Neural progenitor cell (in vitro differentiated cells): ENCODE data around the gene PAK1. TPM values are rescaled to one million over a fixed set of nuclear protein-coding genes. Genes with fewer than 3 reads are reported as not detected.
"Not testable (repeated sequence)": the region's sequence is repeated elsewhere in the genome, so short reads cannot be mapped to it uniquely, and the experiment has no call there.

Experiments used
- DNase-seq: peaks from one replicate; pipeline ENCODE4 v3.0.0-alpha.2; 2016; ENCODE audit warnings: low spot score
- H2AFZ ChIP-seq: fragments of 200-600 bp; sonication (generic); replicated peaks from 2 replicates; pipeline ENCODE4 v1.6.1; 2016; ENCODE audit warnings: antibody characterized with exemption
- H3F3A ChIP-seq: fragments of 200-600 bp; sonication (generic); 2 replicates; pipeline ENCODE4 v1.6.1; 2016; ENCODE audit warnings: antibody characterized with exemption, low read depth
- H3K27ac ChIP-seq: fragments of 200-600 bp; sonication (generic); 2 replicates; pipeline ENCODE4 v1.5.1; 2016; ENCODE audit warnings: mild to moderate bottlenecking
- H3K27me3 ChIP-seq: fragments of 200-600 bp; sonication (generic); 2 replicates; pipeline ENCODE4 v1.6.1; 2016; ENCODE audit warnings: mild to moderate bottlenecking, moderate library complexity
- H3K36me3 ChIP-seq: fragments of 200-600 bp; sonication (generic); 2 replicates; pipeline ENCODE4 v1.5.1; 2016
- H3K4me1 ChIP-seq: fragments of 200-600 bp; sonication (generic); 2 replicates; pipeline ENCODE4 v1.6.1; 2016; ENCODE audit warnings: mixed run types
- H3K4me2 ChIP-seq: fragments of 200-600 bp; sonication (generic); 2 replicates; pipeline ENCODE4 v1.6.1; 2016
- H3K4me3 ChIP-seq: fragments of 200-600 bp; sonication (generic); 2 replicates; pipeline ENCODE4 v1.5.1; 2016
- H3K79me2 ChIP-seq: fragments of 200-600 bp; sonication (generic); 2 replicates; pipeline ENCODE4 v1.6.1; 2016; ENCODE audit warnings: low read depth
- H3K9ac ChIP-seq: fragments of 200-600 bp; sonication (generic); 2 replicates; pipeline ENCODE4 v1.6.1; 2016
- H3K9me3 ChIP-seq: fragments of 200-600 bp; sonication (generic); 2 replicates; pipeline ENCODE4 v1.5.1; 2016; ENCODE audit warnings: low read depth
- H4K20me1 ChIP-seq: fragments of 200-600 bp; sonication (generic); 2 replicates; pipeline ENCODE4 v1.6.1; 2016; ENCODE audit warnings: low read depth
- H3K27ac Mint-ChIP-seq: 3 replicates; pipeline ENCODE4 v1.8.0; 2021; ENCODE audit warnings: mixed read lengths
- H3K27me3 Mint-ChIP-seq: 2 replicates; pipeline ENCODE4 v1.8.0; 2022; ENCODE audit warnings: low read depth, mild to moderate bottlenecking, inconsistent platforms, moderate library complexity, mixed read lengths; ENCODE audit not compliant: insufficient read depth
- H3K36me3 Mint-ChIP-seq: 3 replicates; pipeline ENCODE4 v1.8.0; 2021; ENCODE audit warnings: mixed read lengths
- H3K4me1 Mint-ChIP-seq: 3 replicates; pipeline ENCODE4 v1.8.0; 2021; ENCODE audit warnings: mixed read lengths
- H3K4me3 Mint-ChIP-seq: 3 replicates; pipeline ENCODE4 v1.8.0; 2021; ENCODE audit warnings: mild to moderate bottlenecking, moderate library complexity, mixed read lengths
- H3K9me3 Mint-ChIP-seq: 3 replicates; pipeline ENCODE4 v1.8.0; 2020; ENCODE audit warnings: mixed read lengths
- CTCF ChIP-seq: fragments of 200-600 bp; sonication (generic); IDR thresholded peaks from 2 replicates; pipeline ENCODE4 v1.5.1; 2017; ENCODE audit warnings: antibody characterized with exemption, mild to moderate bottlenecking
- EZH2 ChIP-seq: fragments of 200-600 bp; sonication (generic); IDR thresholded peaks from 2 replicates; pipeline ENCODE4 v1.6.1; 2017; ENCODE audit warnings: antibody characterized with exemption, mild to moderate bottlenecking, moderate library complexity
- EZH2phosphoT487 ChIP-seq: fragments of 200-600 bp; sonication (generic); IDR thresholded peaks from 2 replicates; pipeline ENCODE4 v1.6.1; 2017; ENCODE audit warnings: antibody characterized with exemption
- total RNA-seq: library from RNA; depleted of rRNA; stranded (reverse); fragments of >200 nt; gene quantifications from 2 replicates; pipeline ENCODE4 v1.2.3, GENCODE V29; 2015; ENCODE audit warnings: low replicate concordance

PAK1 gene
- total RNA-seq, 1 donor from 2014 or later: 52.1 TPM

- no peak for DNase-seq
- no peaks in the 10 kb centered on the region for H3K79me2 ChIP-seq
- H3K27ac Mint-ChIP-seq: no peak overlapping the region
- H3K36me3 Mint-ChIP-seq: no peaks in the 10 kb centered on the region
- peaks cover 2% of the 10 kb centered on the region for H3K27me3 Mint-ChIP-seq
- TF ChIP-seq EZH2phosphoT487: no peak
- TF ChIP-seq CTCF: no peak
- TF ChIP-seq EZH2: no peak
- no peaks in the 10 kb centered on the region for H4K20me1 ChIP-seq
- no peaks in the 10 kb centered on the region for H3K36me3 ChIP-seq
- H3K4me1 Mint-ChIP-seq: no peaks in the 10 kb centered on the region
- H3K4me1 ChIP-seq: peaks cover 23% of the 10 kb centered on the region
- no peak overlapping the region for H3K4me3 ChIP-seq
- H3K4me2 ChIP-seq: no peak overlapping the region
- no peaks in the 10 kb centered on the region for H3K9me3 Mint-ChIP-seq
- no peaks in the 10 kb centered on the region for H3K27me3 ChIP-seq
- no peak overlapping the region for H3K27ac ChIP-seq
- no peak overlapping the region for H3K4me3 Mint-ChIP-seq
- no peaks in the 10 kb centered on the region for H3K9me3 ChIP-seq
- no peak overlapping the region for H3K9ac ChIP-seq
- no peaks in the 10 kb centered on the region for H3F3A ChIP-seq
- no peak overlapping the region for H2AFZ ChIP-seq
Measured at GRCh38 chr11:77300695-77301094, 173.2 kb downstream of the PAK1 start.

- H3K79me2 ChIP-seq, H3K27ac ChIP-seq, H3K27ac Mint-ChIP-seq: not testable (repeated sequence)
Measured at GRCh38 chr11:77300028-77300427, 173.9 kb downstream of the PAK1 start.

GRCh38 chr11:77299528-77299993, 174.3 kb downstream of the PAK1 start:
- Histone ChIP-seq H3K4me2 (no peak overlapping the region), H3K27ac (no peak overlapping the region), H3K36me3 (no peaks in the 10 kb centered on the region), H3K4me3 (no peak overlapping the region), H3K4me1 (peaks cover 23% of the 10 kb centered on the region), H3K9ac (no peak overlapping the region), H3K79me2 (no peaks in the 10 kb centered on the region), H4K20me1 (no peaks in the 10 kb centered on the region), H2AFZ (no peak overlapping the region), H3F3A (no peaks in the 10 kb centered on the region), H3K9me3 (no peaks in the 10 kb centered on the region), H3K27me3 (no peaks in the 10 kb centered on the region)
- no peak for DNase-seq
- Mint-ChIP-seq H3K27me3 (peaks cover 2% of the 10 kb centered on the region), H3K9me3 (no peaks in the 10 kb centered on the region), H3K36me3 (no peaks in the 10 kb centered on the region), H3K4me1 (no peaks in the 10 kb centered on the region), H3K4me3 (no peak overlapping the region), H3K27ac (no peak overlapping the region)
- no peak for TF ChIP-seq EZH2
- TF ChIP-seq EZH2phosphoT487: no peak
- TF ChIP-seq CTCF: no peak

More at GRCh38 chr11:77300028-77300427, 173.9 kb downstream of the PAK1 start:
- not testable (repeated sequence) for H3K4me3 ChIP-seq, H3K4me2 ChIP-seq, H3K36me3 Mint-ChIP-seq, H3K4me3 Mint-ChIP-seq, H3K9me3 ChIP-seq, H3K36me3 ChIP-seq, H4K20me1 ChIP-seq, H2AFZ ChIP-seq, H3K4me1 Mint-ChIP-seq, H3K27me3 ChIP-seq, H3F3A ChIP-seq, H3K9ac ChIP-seq, H3K27me3 Mint-ChIP-seq, H3K9me3 Mint-ChIP-seq, DNase-seq
- H3K4me1 ChIP-seq: peaks cover 23% of the 10 kb centered on the region

DNA sequence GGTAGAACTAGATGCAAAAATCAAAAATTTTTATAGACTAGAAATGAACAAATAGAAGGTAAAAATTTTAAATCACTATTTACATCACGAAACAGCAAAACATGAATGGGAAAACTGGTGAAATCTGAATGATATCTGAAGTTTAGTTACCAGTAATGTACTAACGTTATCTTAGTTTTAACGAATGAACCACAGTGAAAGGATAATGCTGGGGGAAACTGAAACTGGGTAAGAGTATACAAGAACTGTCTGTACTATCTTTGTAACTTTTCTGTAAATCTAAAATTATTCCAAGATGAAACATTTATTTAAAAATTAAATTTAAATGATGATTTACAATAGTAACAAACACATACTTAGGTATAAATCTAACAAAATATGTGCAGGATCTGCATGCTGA, 179.9 kb downstream of the PAK1 start:
- H3K4me1 Mint-ChIP-seq: no peaks in the 10 kb centered on the region
- no peak overlapping the region for H3K27ac ChIP-seq
- H3K9me3 Mint-ChIP-seq: peaks cover 5% of the 10 kb centered on the region
- H3K27me3 Mint-ChIP-seq: peaks cover 4% of the 10 kb centered on the region
- no peak overlapping the region for H3K27ac Mint-ChIP-seq
- TF ChIP-seq EZH2phosphoT487: no peak
- TF ChIP-seq CTCF: no peak
- no peak for TF ChIP-seq EZH2
- no peaks in the 10 kb centered on the region for H3F3A ChIP-seq
- no peaks in the 10 kb centered on the region for H4K20me1 ChIP-seq
- H3K4me3 Mint-ChIP-seq: no peak overlapping the region
- H3K4me2 ChIP-seq: no peak overlapping the region
- H3K36me3 Mint-ChIP-seq: no peaks in the 10 kb centered on the region
- H3K79me2 ChIP-seq: no peaks in the 10 kb centered on the region
- peaks cover 8% of the 10 kb centered on the region for H3K4me1 ChIP-seq
- no peaks in the 10 kb centered on the region for H3K27me3 ChIP-seq
- H3K36me3 ChIP-seq: no peaks in the 10 kb centered on the region
- H3K9me3 ChIP-seq: no peaks in the 10 kb centered on the region
- DNase-seq: no peak
- no peak overlapping the region for H3K9ac ChIP-seq
- no peak overlapping the region for H2AFZ ChIP-seq
- no peak overlapping the region for H3K4me3 ChIP-seq
